Hepatocyte (in vitro differentiated cells): ENCODE measurements around the gene MPG. TPM values are rescaled to one million over a fixed set of nuclear protein-coding genes. Genes with fewer than 3 reads are reported as not detected.

Experiments used
- DNase-seq: peaks from one replicate; pipeline ENCODE4 v3.0.0-alpha.2; 2016; ENCODE audit warnings: low spot score
- H2AFZ ChIP-seq: fragments of 200-600 bp; sonication (generic); 2 replicates; pipeline ENCODE4 v1.6.0; 2016; ENCODE audit warnings: antibody characterized with exemption, mild to moderate bottlenecking
- H3K27ac ChIP-seq: fragments of 200-600 bp; sonication (generic); 2 replicates; pipeline ENCODE4 v1.5.1; 2016; ENCODE audit warnings: mild to moderate bottlenecking
- H3K27me3 ChIP-seq: fragments of 200-600 bp; sonication (generic); 2 replicates; pipeline ENCODE4 v1.6.1; 2016
- H3K36me3 ChIP-seq: fragments of 200-600 bp; sonication (generic); replicated peaks from 2 replicates; pipeline ENCODE4 v1.5.1; 2016; ENCODE audit warnings: low read depth; ENCODE audit not compliant: insufficient read depth
- H3K4me1 ChIP-seq: fragments of 200-600 bp; sonication (generic); 2 replicates; pipeline ENCODE4 v1.5.1; 2016; ENCODE audit warnings: mild to moderate bottlenecking, moderate library complexity; ENCODE audit not compliant: insufficient read depth
- H3K4me2 ChIP-seq: fragments of 200-600 bp; sonication (generic); 2 replicates; pipeline ENCODE4 v1.6.0; 2016
- H3K4me3 ChIP-seq: fragments of 200-600 bp; sonication (generic); 2 replicates; pipeline ENCODE4 v1.5.1; 2016; ENCODE audit warnings: mild to moderate bottlenecking
- H3K79me2 ChIP-seq: fragments of 200-600 bp; sonication (generic); 2 replicates; pipeline ENCODE4 v1.6.0; 2017; ENCODE audit warnings: mild to moderate bottlenecking
- H3K9me2 ChIP-seq: fragments of 200-600 bp; sonication (generic); replicated peaks from 2 replicates; pipeline ENCODE4 v1.6.0; 2017; ENCODE audit warnings: mild to moderate bottlenecking; ENCODE audit not compliant: insufficient read depth
- H3K9me3 ChIP-seq: fragments of 200-600 bp; sonication (generic); 2 replicates; pipeline ENCODE4 v1.5.1; 2016; ENCODE audit warnings: low read depth, mild to moderate bottlenecking
- H4K20me1 ChIP-seq: fragments of 200-600 bp; sonication (generic); 2 replicates; pipeline ENCODE4 v1.6.0; 2016; ENCODE audit warnings: mild to moderate bottlenecking; ENCODE audit not compliant: insufficient read depth, poor library complexity, severe bottlenecking
- CTCF ChIP-seq: fragments of 200-600 bp; sonication (generic); IDR thresholded peaks from 2 replicates; pipeline ENCODE4 v1.5.1; 2016; ENCODE audit warnings: antibody characterized with exemption, mild to moderate bottlenecking; ENCODE audit not compliant: poor library complexity
- EZH2 ChIP-seq: fragments of 200-600 bp; sonication (generic); IDR thresholded peaks from 2 replicates; pipeline ENCODE4 v1.6.1; 2016; ENCODE audit warnings: antibody characterized with exemption, mild to moderate bottlenecking, borderline replicate concordance
- EZH2phosphoT487 ChIP-seq: fragments of 200-600 bp; sonication (generic); IDR thresholded peaks from one replicate; pipeline ENCODE4 v1.6.1; 2018; ENCODE audit warnings: antibody characterized with exemption, mild to moderate bottlenecking, low read depth, moderate library complexity; ENCODE audit not compliant: unreplicated experiment, severe bottlenecking
- WGBS: methylation state at CpG from one replicate; pipeline ENCODE4 v1.1.6; 2016; ENCODE audit warnings: low lambda C conversion rate; ENCODE audit errors: missing lambda C conversion rate; 5-methylcytosine and 5-hydroxymethylcytosine counted together
- polyA plus RNA-seq: library from polyadenylated mRNA; unstranded; fragments of >200 nt; fragmentation: Nextera tagmentation; extraction: Ambion mirVana; gene quantifications from 2 replicates; pipeline ENCODE4 v1.2.1, GENCODE V29; 2016
- total RNA-seq: library from RNA; depleted of rRNA; stranded (reverse); fragments of >200 nt; gene quantifications from 2 replicates; pipeline ENCODE4 v1.2.3, GENCODE V29; 2014

MPG gene
- total and polyA plus RNA-seq, 2 experiments from 2014 or later, result 67.4 to 83.9 TPM

- H3K9me3 ChIP-seq, result no peaks in the 10 kb centered on the region
- H3K79me2 ChIP-seq, result peaks cover 5% of the 10 kb centered on the region
- WGBS, result 94% methylated on average over 34 of the region's 89 CpGs
- no peak overlapping the region for H3K4me3 ChIP-seq
- H3K36me3 ChIP-seq, result no peaks in the 10 kb centered on the region
- TF ChIP-seq EZH2 (no peak), EZH2phosphoT487 (no peak), CTCF (no peak)
- peaks cover 6% of the 10 kb centered on the region for H3K4me1 ChIP-seq
- H3K4me2 ChIP-seq, result no peak overlapping the region
- peaks cover 12% of the 10 kb centered on the region for H4K20me1 ChIP-seq
- no peak overlapping the region for H3K27ac ChIP-seq
- no peak for DNase-seq
- H3K9me2 ChIP-seq, result no peaks in the 10 kb centered on the region
- no peaks in the 10 kb centered on the region for H3K27me3 ChIP-seq
- H2AFZ ChIP-seq, result no peak overlapping the region
Observed at GRCh38 chr16:60929-61878, 16.8 kb upstream of the MPG start.

GRCh38 chr16:61879-62281 lies 16.1 kb upstream of the MPG start:
- no peak for TF ChIP-seq CTCF
- TF ChIP-seq EZH2, result no peak
- no peak for TF ChIP-seq EZH2phosphoT487
- H3K27ac ChIP-seq, result no peak overlapping the region
- no peak overlapping the region for H2AFZ ChIP-seq
- no peaks in the 10 kb centered on the region for H3K9me3 ChIP-seq
- peaks cover 18% of the 10 kb centered on the region for H4K20me1 ChIP-seq
- over 99% methylated on average over 29 of the region's 32 CpGs for WGBS
- no peak for DNase-seq
- peaks cover 10% of the 10 kb centered on the region for H3K79me2 ChIP-seq
- H3K36me3 ChIP-seq, result no peaks in the 10 kb centered on the region
- H3K4me1 ChIP-seq, result peaks cover 10% of the 10 kb centered on the region
- H3K9me2 ChIP-seq, result no peaks in the 10 kb centered on the region
- H3K27me3 ChIP-seq, result no peaks in the 10 kb centered on the region
- H3K4me2 ChIP-seq, result no peak overlapping the region
- H3K4me3 ChIP-seq, result no peak overlapping the region

- Histone ChIP-seq H3K9me2 (no peaks in the 10 kb centered on the region), H3K4me1 (peaks cover 10% of the 10 kb centered on the region), H3K4me3 (no peak overlapping the region), H3K36me3 (no peaks in the 10 kb centered on the region), H3K27me3 (no peaks in the 10 kb centered on the region), H3K27ac (no peak overlapping the region), H4K20me1 (peaks cover 19% of the 10 kb centered on the region), H3K9me3 (no peaks in the 10 kb centered on the region), H2AFZ (no peak overlapping the region), H3K79me2 (peaks cover 16% of the 10 kb centered on the region), H3K4me2 (no peak overlapping the region)
- WGBS, result 98% methylated on average over 33 of the region's 34 CpGs
- no peak for DNase-seq
- no peak for TF ChIP-seq EZH2phosphoT487
- TF ChIP-seq CTCF, result no peak
- TF ChIP-seq EZH2, result no peak
Observed at GRCh38 chr16:62283-62967, 15.6 kb upstream of the MPG start.
